ENCODE data around the gene MTMR12. TPM values are rescaled to one million over a fixed set of nuclear protein-coding genes. Genes with fewer than 3 reads are reported as not detected.

The MTMR12 gene
- total and polyA plus RNA-seq, 2 of the 13 experiments (the other 11 are each of a cell fraction or from before 2014, with no cell fraction given) = 23.4 to 36.6 TPM

DNA sequence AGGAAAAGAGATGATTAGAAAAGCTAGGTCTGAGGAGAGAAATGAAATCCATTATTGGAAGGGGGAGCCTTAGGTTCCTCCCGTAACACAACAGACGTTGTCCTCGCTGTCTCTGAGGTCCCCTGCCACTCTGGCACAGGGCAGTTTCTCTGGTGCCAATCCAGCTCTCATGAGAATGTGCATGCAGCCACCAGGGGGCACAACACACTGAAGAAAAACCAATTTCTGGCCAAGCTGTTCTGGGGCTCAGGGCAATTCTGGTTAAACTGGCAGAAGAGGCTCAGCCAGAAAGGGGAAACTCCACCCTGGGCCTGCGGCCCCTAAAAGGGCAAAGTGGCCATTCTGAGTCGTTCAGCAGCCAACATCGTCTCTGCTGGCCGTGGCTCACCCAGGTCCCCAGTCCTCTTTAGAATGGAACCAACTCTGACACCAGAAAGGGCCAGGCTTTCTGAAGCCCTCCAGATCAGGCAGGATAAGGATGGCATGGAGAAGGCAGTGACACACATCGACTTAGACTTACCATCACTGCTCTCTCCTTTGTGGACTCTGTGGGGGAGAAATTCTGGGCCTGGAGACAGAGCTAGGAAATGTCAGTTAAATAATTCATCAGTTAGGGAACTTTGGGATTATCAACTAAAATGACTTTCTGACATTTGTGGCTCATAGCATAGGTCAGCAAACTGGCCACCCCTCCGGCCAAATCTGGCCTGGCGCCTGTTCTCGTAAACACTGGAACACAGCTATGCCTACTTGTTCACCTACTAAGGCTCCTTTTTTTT, 80.1 kb downstream of the MTMR12 start (continued):
- TF ChIP-seq GRHL1 (CRISPR knock-in tag; conservative IDR thresholded peaks at IDR 0.05) (no peak), ZNF747 (CRISPR knock-in tag; IDR thresholded peaks at IDR 0.05; ENCODE audit: borderline replicate concordance) (0 out of 2 replicates have a peak, but pooled peaks have one; percentile 31), ZNF737 (CRISPR knock-in tag; IDR thresholded peaks at IDR 0.05; ENCODE audit: borderline replicate concordance) (no peak), IKZF5 (CRISPR knock-in tag; IDR thresholded peaks at IDR 0.05) (no peak), ZNF776 (CRISPR knock-in tag; IDR thresholded peaks at IDR 0.05) (no peak), HNRNPL (IDR thresholded peaks at IDR 0.05; ENCODE audit: low read depth, low read length) (peak; percentile 89), TAF1 (CRISPR knock-in tag; IDR thresholded peaks at IDR 0.05) (no peak), CHD4 (IDR thresholded peaks at IDR 0.05; ENCODE audit: borderline replicate concordance, low read length) (no peak), BRF2 (CRISPR knock-in tag; IDR thresholded peaks at IDR 0.05) (no peak), MEF2D (CRISPR knock-in tag; IDR thresholded peaks at IDR 0.05) (no peak), ZNF816 (CRISPR knock-in tag; IDR thresholded peaks at IDR 0.05; ENCODE audit: borderline replicate concordance) (no peak), ZNF782 (CRISPR knock-in tag; IDR thresholded peaks at IDR 0.05; ENCODE audit: borderline replicate concordance) (no peak), ZUFSP (CRISPR knock-in tag; IDR thresholded peaks at IDR 0.05; ENCODE audit: borderline replicate concordance) (no peak), ZNF260 (CRISPR knock-in tag; IDR thresholded peaks at IDR 0.05; ENCODE audit: borderline replicate concordance, low read depth) (no peak), SETDB1 (CRISPR knock-in tag; IDR thresholded peaks at IDR 0.05; ENCODE audit: borderline replicate concordance) (no peak), TBX3 (IDR thresholded peaks at IDR 0.05; ENCODE audit: borderline replicate concordance) (no peak)
- TF ChIP-seq, protein P1, sequence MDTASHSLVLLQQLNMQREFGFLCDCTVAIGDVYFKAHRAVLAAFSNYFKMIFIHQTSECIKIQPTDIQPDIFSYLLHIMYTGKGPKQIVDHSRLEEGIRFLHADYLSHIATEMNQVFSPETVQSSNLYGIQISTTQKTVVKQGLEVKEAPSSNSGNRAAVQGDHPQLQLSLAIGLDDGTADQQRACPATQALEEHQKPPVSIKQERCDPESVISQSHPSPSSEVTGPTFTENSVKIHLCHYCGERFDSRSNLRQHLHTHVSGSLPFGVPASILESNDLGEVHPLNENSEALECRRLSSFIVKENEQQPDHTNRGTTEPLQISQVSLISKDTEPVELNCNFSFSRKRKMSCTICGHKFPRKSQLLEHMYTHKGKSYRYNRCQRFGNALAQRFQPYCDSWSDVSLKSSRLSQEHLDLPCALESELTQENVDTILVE (CRISPR knock-in tag; IDR thresholded peaks at IDR 0.05) = no peak
- TF ChIP-seq, protein P2, sequence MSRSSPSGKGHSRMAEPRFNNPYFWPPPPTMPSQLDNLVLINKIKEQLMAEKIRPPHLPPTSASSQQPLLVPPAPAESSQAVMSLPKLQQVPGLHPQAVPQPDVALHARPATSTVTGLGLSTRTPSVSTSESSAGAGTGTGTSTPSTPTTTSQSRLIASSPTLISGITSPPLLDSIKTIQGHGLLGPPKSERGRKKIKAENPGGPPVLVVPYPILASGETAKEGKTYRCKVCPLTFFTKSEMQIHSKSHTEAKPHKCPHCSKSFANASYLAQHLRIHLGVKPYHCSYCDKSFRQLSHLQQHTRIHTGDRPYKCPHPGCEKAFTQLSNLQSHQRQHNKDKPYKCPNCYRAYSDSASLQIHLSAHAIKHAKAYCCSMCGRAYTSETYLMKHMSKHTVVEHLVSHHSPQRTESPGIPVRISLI (CRISPR knock-in tag; IDR thresholded peaks at IDR 0.05; ENCODE audit: borderline replicate concordance) = no peak; the same call in 1 of the 2 replicates

Measured in HepG2 (cell line).